HG03039 (cell line): Measurements from ENCODE around the gene ATXN7.

Experiments used
- ATAC-seq: cut with Tn5 transposase; IDR thresholded peaks from one replicate; pipeline ENCODE4 v1.9.1; 2021; ENCODE audit warnings: mild to moderate bottlenecking, moderate library complexity; ENCODE audit not compliant: unreplicated experiment

The ATXN7 gene

DNA sequence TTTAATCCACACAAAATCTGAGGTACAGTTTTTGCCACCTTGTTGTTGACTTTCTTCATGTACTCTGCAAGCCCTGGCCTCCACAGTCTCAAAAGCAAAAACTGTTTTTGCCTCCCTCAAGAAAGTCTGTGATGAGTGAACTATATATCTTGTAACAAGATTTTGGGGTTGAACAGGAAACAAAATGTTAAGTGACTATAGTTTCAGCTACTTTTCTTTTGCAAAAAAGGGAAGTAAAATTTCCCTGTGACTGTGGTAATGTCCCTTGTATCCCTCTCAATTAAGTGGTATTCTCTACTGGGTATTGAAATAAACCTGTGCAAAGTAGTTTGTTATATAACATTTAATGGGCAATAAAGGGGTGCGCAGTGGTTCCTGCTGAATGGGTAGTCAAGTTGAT, 69.8 kb downstream of the ATXN7 start:
- peak; percentile 37 for ATAC-seq

DNA sequence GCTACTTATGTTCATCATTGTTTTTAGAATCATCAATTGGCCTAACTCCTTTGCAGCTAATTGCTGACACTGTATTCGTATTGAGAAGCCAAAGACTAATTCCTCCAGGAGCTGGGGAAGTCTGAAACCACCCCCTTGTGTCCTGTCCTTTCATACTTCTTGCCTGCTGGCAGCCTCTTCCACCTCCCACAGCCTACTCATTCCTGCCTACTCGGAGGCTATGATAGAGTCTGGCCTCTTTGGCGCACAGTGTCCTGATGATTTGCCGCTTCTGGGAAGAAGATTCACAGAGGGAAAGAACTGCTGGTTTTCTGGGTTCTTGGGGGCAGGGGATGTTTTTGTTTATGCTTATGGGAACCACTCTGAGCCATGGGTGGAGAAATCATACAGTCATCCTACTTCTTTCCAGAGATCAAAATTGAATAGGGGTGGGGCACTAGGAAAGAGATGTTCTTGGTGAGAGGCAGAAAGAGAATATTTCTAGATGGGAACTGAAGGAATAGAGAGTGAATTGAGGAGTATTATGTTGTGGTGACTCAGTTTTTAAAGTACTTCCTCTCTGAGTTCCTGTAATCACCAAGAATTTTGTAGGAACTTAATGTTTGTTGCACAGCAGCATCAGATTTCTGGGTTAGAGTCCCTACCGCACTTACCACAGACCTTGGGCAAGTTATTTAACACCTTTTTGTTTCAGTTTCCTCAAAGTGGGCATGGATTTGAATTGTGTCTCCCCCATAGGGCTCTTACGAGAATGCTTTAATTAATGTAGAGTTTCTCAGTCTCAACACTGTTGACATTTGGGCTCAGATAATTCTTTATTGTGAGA, 70.6 kb downstream of the ATXN7 start:
- ATAC-seq: no peak

DNA sequence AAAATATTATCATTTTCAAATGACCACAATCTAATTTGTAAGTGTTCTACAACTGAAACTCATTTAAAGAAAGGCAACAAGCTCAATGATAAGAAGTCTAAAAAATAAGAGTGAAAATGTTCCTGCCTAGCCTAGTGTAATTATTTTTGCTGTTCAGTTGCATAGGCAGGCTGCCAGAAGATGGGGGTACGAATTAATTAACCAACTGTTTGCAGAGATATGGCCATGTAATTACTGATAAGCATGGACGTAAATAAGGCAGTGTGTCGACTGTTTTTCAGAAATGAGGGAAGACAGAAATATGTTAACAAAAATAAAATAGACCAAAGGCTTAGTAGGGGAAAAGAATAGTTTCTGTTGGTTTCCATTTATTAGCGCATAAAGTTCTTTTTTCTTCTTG, 73.3 kb downstream of the ATXN7 start:
- no peak for ATAC-seq

GRCh38 chr3:63937661-63938651, 74.3 kb downstream of the ATXN7 start:
- ATAC-seq: peak; percentile 70

GRCh38 chr3:63940389-63940757, 76.7 kb downstream of the ATXN7 start:
- ATAC-seq: no peak

DNA sequence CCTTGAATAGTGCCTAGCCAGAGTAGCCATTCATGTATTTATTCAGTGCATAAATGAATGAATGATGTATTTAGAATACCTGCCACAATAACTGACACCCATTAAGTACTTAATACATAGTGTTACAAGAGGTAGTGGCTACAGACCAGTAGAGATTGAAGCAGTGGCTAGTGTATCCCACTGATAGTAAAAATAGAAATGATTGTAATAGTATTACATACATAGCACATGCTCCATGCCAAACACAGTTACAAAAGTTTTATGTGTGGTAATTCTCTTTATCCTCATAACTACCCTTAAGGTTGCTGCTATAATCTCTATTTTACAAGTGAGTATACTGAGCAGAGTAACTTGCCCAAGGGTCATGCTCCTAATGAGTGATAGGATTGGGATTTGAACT, 78.9 kb downstream of the ATXN7 start:
- no peak for ATAC-seq

GRCh38 chr3:63943678-63944077, 80.0 kb downstream of the ATXN7 start:
- no peak for ATAC-seq

GRCh38 chr3:63945558-63946096, 82.0 kb downstream of the ATXN7 start:
- no peak for ATAC-seq

- no peak for ATAC-seq
Measured at GRCh38 chr3:63946753-63947152, 83.1 kb downstream of the ATXN7 start.

DNA sequence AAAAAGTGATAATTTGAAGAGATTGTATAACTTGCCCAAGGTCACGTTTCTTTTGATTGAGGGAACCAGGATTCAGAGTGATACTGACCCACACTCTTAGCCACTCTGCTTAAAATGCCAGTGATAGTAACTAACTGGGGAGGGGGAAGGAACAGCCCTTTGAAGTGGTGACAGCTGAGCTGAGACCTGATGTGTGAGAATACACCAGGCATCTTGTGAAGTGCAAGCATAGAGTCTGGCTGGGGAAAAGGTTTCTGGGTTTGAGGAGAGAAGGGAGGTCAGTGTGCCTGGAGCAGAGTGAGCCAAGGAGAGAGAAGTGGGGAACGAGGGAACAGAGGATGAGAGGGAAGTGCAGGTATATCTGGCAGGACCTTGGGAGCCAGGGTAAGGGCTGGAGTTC, 83.9 kb downstream of the ATXN7 start:
- no peak for ATAC-seq

- ATAC-seq: no peak
Measured at GRCh38 chr3:63949005-63949404, 85.3 kb downstream of the ATXN7 start.

GRCh38 chr3:63950698-63951097, 87.0 kb downstream of the ATXN7 start:
- no peak for ATAC-seq

GRCh38 chr3:63951492-63952247, 88.0 kb downstream of the ATXN7 start:
- ATAC-seq: no peak

DNA sequence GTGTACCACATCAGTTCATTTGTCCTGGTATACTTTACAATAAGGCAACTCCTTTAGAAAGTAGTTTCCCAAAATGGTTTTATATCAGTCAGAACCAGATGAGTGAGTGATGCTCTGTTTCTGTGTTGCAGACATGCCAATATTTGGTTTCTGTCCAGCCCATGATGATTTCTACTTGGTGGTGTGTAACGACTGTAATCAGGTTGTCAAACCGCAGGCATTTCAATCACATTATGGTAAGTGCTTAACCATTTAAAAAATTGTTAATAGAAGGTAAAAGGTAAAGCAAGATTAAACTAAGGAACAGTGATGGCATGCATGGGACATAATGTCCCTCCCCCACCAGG, 88.6 kb downstream of the ATXN7 start:
- no peak for ATAC-seq

- no peak for ATAC-seq
Measured at GRCh38 chr3:63954182-63954581, 90.5 kb downstream of the ATXN7 start.

DNA sequence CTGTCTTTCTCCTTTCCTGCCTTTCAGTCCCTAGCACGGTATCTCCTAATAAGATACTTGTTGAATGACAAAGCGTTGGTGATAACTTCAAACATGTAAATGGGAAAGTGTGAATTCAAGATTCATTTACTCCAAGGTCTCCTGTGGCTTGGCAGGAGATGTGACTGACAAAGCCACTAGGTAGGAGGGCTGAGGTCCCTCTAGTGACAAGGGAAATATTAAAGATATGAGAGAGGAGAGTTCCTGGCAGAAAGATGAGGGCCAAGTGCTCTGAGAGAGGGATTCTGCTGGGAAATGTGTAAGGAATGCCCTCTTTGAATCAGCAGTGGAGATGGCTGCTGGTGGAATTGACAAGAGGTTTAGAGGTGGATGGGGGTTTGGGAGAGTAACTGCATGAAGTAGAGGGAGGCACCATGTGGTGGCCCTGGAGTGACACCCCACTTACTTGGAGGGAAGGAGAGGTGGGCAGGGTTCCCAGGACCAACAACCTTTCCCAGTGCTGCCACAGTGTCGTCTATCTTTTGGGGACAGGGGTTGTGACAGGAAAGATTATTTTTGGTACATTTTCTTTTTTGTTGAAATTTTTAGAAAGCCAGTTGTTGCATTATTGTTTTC, 91.5 kb downstream of the ATXN7 start:
- ATAC-seq: no peak

GRCh38 chr3:63955830-63956545, 92.3 kb downstream of the ATXN7 start:
- no peak for ATAC-seq

DNA sequence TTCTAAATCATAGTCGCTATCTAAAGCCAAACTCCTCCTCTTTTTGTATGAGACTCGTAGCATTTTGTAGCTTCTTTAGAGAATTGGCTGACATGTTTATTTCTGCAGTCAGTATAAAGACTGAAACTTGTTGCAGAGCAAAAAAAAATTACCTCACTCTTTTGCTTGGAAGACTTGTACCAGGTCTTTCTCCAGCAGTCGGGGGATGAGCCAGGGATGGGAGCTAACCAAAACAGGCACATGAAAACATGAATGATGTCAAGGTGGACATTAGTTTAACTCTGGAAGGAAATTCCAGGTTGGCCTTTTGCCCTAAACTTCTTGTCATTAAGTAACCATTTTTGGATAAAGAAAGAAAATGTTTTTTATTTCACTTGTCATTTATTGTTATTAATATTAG, 95.5 kb downstream of the ATXN7 start:
- no peak for ATAC-seq

DNA sequence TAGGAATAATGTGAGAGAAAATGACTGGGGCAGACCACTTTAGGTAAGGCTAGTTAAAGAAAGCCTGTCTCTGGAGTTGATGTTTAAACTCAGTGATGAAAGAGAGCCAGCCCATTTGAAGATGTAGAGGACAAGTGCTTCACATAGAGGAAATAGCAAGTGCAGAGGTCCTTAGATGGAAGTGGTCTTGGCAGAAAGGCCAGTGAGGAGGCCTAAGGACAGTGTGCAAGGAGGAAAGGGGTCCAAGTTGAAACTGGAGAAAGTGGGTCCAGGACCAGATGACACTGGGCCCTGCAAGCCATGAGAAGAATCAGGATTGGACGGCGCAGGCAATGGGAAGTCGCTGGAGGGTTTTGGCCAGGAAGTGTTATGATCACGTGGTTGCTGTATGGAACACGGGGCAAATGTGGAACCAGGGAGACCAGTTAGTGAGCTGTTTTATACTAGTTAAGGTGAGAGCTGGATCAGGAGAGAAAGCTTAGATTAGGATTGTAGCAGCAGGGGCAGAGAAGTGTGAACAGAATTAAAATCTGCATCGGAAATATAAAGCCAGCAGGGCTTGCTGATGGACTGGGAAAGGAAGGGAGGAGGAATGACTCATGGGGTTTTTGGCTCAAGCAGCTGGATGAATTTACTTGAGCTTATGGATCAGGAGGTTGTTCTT, 96.5 kb downstream of the ATXN7 start:
- no peak for ATAC-seq
